HG02943 (cell line): ENCODE results near the gene CCL27.

ENCODE experiments used
- ATAC-seq: cut with Tn5 transposase; IDR thresholded peaks from one replicate; pipeline ENCODE4 v1.9.1; 2021; ENCODE audit warnings: mild to moderate bottlenecking, low read depth, moderate library complexity; ENCODE audit not compliant: unreplicated experiment

The CCL27 gene, protein sequence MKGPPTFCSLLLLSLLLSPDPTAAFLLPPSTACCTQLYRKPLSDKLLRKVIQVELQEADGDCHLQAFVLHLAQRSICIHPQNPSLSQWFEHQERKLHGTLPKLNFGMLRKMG

DNA sequence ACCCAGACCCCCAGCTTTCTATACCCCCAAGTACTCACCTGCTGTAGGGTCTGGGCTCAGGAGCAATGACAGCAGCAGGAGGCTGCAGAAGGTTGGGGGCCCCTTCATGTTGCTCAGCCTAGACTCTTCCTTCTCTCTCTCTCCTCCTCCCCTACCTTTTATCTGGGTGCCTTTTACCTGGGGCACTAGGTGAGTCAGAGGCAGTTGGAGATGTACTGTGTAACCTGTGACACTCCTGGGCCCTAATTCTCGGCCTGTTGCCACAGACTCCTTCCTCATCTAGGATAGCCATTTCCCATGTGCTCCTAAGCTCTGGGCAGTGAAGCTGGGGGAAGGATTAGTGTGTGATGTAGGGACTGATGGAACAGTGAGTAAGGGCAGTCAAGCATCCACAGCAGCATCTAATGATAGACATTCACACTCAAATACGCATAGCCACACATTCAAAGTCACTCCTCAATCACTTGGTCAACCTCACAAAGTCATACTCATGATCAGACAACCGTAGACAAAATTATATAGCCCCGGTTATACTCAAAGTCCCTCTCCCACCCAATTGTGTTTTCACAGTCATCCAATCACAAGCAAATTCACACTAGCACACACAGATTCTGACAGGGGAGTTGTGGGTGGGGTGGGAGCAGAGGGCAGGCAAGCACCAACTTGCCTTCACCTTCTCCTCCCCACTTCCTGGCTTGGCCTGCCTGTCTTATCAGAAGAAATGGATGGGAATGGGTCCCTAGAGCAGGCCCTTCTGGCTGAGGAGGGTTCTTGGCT, at the start of gene CCL27:
Gene CCL27, minus strand, starts transcription at position 132 of the 777 bp plus-strand sequence. Its CDS starts 24 bp downstream, at position 108.
- ATAC-seq = no peak

GRCh38 chr9:34712140-34712539, 49.7 kb upstream of the CCL27 start:
- no peak for ATAC-seq

- no peak for ATAC-seq
Measured at GRCh38 chr9:34710023-34710422, 47.6 kb upstream of the CCL27 start, which contains the start of gene CCL21. TSS of gene CCL21 (minus strand) at chr9:34710136. CDS start at chr9:34710066, 70 bp downstream.

- ATAC-seq = no peak
Measured at GRCh38 chr9:34709196-34709978, 46.9 kb upstream of the CCL27 start.

DNA sequence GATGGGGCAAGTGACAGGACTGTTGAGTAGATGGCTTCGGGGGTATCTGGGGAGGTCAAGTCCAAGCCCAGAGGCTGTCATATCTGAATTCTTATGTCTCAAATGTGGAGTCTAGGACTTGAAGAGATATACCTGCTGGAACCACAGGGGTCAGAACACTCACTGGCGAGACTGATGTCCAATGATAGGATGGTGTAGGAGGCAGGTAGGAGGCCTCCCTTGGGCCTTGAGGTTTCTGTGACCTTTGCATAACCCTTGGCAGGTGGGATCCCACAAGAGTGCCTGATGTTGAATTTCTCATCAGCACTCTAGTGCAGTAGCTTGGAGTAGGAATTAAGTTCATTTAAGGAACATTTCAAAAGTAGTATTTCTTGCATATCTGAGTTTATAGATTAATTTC, 44.7 kb upstream of the CCL27 start:
- no peak for ATAC-seq

DNA sequence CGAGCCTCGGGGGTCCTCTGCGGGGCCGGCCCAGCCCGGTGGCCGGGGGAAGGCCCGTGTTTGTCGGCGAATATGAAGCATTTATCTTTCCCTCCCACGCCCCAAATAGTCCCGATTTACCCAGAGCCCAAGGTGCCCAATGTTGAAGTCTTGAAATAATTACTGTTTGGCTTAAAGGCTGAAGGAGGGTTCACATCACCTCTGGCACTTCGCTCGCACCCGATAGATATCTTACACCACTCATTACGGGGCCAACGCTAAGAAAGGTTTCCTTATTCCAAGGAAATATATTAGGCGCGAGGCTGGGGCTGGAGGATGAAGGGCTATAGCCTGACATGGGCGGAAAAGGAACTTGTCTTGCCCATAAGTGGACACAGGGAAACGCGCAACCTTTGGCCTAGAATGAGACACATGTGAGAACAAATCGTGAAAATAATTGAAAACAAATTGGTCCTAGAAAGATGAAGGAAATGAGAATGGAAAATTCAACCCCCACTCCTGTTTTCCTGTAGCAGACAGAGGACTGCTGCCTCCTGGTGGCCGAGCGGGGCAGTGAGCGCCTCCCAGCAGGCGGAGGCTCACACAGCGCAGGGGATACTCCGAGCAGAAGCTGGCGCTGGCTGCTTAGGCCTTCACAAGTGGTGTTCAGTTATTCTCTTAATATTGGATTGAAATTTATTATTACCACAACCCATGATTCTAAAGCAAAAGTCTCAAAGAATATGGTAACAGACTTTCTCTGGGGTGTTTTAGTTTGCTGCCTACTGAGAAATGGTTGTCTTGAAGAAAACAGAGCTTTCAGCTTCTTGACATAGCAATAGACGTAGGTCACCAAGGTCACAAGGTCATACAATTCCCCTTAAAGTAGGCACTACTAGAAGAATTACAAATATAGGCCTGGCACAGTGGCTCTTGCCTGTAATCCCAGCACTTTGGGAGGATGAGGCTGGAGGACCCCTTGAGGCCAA, 39.6 kb upstream of the CCL27 start:
- no peak for ATAC-seq

DNA sequence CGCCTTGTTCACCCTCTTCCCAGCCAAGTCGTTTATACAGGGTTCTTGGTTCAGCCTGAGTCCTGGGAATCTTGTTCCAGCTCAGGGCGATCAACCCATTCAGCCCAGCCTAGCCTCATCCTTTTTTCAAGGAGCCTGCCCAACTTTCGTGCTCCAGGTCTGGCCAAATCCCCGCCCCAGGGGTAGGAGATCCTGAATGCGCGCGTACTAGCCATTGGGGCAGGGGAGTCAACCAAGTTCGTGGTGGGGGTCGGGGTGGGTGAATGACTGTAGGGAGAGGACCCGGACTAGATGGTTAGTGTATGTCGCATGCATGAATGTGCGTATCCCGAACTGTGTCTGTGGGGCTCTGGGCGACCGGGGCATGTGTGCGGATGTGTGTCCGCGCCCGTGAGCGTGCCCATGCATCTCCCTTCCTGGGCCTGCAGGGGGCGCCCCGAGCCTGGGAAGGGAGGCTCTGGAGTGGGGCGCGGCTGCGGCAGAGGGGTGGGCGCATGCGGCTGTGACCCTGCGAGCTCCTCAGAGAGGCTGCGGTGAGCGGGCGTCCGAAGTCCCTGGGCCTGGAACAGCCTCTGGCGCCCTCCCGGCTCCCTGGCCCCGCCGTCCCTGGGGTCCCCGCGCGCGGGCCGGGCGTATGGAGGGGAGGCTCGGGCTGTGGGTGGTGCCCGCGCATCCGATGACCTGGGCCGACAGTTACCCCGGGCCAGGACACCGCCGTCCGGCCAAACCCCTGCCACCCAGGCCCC, 38.7 kb upstream of the CCL27 start:
- no peak for ATAC-seq

- ATAC-seq = no peak
Measured at GRCh38 chr9:34694811-34695210, 32.4 kb upstream of the CCL27 start.

DNA sequence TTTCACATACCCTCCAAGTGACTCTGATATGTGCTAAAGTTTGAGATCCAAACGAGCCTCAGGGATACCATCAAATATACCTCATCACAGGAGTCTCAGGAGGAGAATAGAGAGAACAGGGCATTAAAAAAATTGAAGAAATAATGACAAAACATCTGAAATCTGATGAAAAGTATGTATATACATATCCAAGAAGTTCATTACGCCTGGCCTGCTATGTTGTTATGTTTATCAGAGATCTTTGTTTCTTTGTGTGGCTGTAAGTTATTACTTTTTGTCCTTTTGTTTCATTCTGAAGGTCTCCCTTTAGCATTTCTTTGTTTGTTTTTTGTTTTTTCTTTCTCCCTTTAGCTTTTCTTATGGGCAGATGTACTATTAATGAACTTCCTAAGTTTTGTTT, 31.1 kb upstream of the CCL27 start:
- ATAC-seq = no peak

GRCh38 chr9:34691936-34692315, 29.5 kb upstream of the CCL27 start:
- ATAC-seq = no peak

DNA sequence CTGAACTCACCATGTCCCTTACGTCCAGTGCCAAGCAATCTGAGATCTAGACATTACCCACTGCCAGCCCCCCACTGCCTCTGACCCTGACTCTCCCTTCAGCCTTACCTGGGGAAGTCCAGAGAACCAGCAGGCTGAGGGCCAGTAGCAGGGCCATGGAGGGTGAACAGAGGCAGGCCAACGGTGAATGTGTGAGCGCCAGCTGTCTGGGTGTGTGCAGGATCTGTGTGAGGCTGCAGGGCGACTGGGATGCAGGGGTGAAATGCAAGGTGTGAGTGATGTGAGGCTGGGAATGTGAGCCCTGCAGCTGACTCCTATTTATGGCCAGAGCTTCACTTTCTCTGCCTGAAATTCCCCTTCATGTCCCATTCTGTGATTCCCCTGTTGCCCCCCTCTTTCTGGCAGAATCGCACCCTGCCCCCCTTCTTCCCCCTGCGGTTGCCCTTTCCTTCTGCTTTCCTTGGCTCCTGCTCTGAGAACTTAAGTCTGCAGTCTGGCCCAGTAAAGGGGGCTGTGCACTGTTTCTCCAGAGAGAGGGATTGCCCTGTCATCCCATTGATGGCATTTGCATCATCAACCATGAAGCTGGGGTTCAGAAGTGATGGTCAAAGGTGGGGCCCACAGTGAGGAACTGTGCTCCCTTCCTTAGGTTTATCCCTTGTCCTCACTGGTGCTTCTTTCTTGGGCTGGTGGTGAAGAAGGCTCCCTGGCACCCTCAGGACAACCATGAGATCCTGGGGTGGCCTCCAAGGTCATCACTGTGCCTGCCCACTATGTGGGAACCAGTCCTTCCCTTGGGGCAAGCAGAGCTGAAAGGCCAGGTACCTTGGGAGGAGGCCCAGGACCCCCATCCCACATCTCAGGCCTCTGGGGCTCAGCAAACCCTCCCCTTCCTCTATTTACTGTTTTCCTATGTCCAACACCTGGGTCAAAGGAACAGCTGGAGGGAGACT, 28.8 kb upstream of the CCL27 start, which contains the start of gene CCL19:
Gene CCL19, minus strand, starts transcription at position 294 of the 953 bp plus-strand sequence. Its CDS starts 137 bp downstream, at position 157.
- ATAC-seq = no peak

DNA sequence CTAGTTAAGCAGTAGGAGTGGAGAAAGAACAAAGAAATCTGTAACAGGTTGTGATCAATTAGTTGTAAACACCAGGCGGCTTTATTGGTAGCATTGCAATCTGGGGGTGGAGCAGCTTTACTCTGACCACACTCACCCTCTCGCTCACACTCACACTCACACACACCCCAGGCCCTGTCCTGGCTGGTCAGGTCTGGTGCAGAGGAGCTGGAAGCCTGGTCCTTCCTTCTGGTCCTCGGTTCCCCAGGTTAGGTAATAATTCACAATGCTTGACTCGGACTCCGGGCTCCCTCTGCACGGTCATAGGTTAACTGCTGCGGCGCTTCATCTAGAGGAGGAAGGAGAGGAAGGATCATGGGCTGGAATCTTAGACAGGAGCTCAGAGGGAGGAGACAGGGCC, 27.1 kb upstream of the CCL27 start:
- ATAC-seq = no peak

DNA sequence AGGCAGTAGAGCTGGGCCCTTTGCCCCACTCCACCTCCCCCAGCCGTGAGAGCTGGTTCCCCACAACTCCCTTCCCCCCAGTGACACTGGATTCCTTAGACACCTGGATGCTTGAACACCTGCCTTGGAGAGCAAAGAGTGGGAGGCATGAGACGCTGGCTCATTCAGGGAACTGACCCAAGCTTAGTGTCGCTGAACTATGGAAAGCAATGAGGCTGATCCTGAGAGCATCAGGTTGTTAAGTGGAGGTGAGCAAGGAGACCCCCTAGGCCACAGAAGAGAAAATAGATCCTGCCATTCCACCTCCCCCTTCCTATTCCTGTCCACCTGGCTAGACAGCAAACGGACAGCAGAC, 26.6 kb upstream of the CCL27 start:
- no peak for ATAC-seq

GRCh38 chr9:34688329-34689115, 26.1 kb upstream of the CCL27 start:
- no peak for ATAC-seq

- ATAC-seq = no peak
Measured at GRCh38 chr9:34687276-34688030, 25.0 kb upstream of the CCL27 start.

DNA sequence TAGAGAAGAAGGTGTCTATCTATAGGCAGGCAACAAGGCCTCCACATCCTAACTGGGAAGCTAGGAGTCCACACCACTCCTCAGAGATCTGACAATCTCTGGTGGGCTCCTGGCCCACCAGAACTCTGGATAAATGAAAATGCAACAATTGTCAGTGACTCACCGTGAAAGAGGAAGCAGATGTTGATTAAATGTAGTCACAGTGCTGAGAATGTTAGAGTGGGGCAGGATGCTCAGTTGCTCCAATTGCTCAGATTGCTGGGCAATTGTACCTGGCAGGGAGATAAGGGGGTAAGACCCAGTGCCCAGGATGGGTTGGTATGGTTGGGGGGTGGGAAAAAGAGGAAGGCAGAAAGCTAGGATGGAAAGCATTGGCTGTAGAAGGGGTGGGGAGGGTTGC, 24.3 kb upstream of the CCL27 start:
- ATAC-seq = no peak

- ATAC-seq = no peak
Measured at GRCh38 chr9:34686231-34686630, 23.8 kb upstream of the CCL27 start.
